OCI-LY7 (cell line): Measurements from ENCODE around the gene OARD1. TPM values are rescaled to one million over a fixed set of nuclear protein-coding genes. Genes with fewer than 3 reads are reported as not detected.

ENCODE experiments used
- BruUV-seq: library from RNA; stranded (reverse); fragments of 400-500 nt; replicated peaks from 2 replicates; lab custom pipeline; 2021; lab: Mats Ljungman, UMichigan
- CTCF ChIA-PET: fragments of 300-600 bp; sonication (Branson Sonifier 250); formaldehyde crosslinking; loops from one replicate; lab custom pipeline; 2022; ENCODE audit warnings: antibody characterized with exemption; ENCODE audit not compliant: unreplicated experiment; lab: Charles Lee
- POLR2A ChIA-PET: fragments of 300-600 bp; sonication (Branson Sonifier 250); formaldehyde crosslinking; loops from one replicate; lab custom pipeline; 2022; ENCODE audit warnings: antibody characterized with exemption; lab: Charles Lee
- DNase-seq: peaks from one replicate; pipeline ENCODE4 v3.0.0-alpha.2; 2015; ENCODE audit warnings: low spot score
- H2AFZ ChIP-seq: fragments of 200-600 bp; sonication (generic), shearing (Covaris generic); 2 replicates; pipeline ENCODE4 v1.6.1; 2014; ENCODE audit warnings: mild to moderate bottlenecking, antibody characterized with exemption, low read length, moderate library complexity
- H3K27ac ChIP-seq: fragments of 200-600 bp; sonication (generic); 2 replicates; pipeline ENCODE4 v1.5.1; 2014; ENCODE audit warnings: mixed run types, low read depth, mild to moderate bottlenecking, moderate library complexity, low read length, inconsistent platforms; ENCODE audit not compliant: poor library complexity, severe bottlenecking
- H3K36me3 ChIP-seq: fragments of 200-600 bp; sonication (generic); 2 replicates; pipeline ENCODE4 v1.6.1; 2014; ENCODE audit warnings: mild to moderate bottlenecking, antibody characterized with exemption, low read length, moderate library complexity, mixed read lengths; ENCODE audit not compliant: insufficient read depth
- H3K4me1 ChIP-seq: fragments of 200-600 bp; sonication (generic); 2 replicates; pipeline ENCODE4 v1.5.1; 2014; ENCODE audit warnings: mild to moderate bottlenecking, low read length; ENCODE audit not compliant: insufficient read depth, poor library complexity, severe bottlenecking
- H3K4me2 ChIP-seq: fragments of 200-600 bp; sonication (generic); 2 replicates; pipeline ENCODE4 v1.6.1; 2014; ENCODE audit warnings: mild to moderate bottlenecking, low read length
- H3K4me3 ChIP-seq: fragments of 200-600 bp; sonication (generic); 2 replicates; pipeline ENCODE4 v1.5.1; 2014; ENCODE audit warnings: mild to moderate bottlenecking, low read depth, low read length; ENCODE audit not compliant: poor library complexity, severe bottlenecking
- H3K79me2 ChIP-seq: fragments of 200-600 bp; sonication (generic); 2 replicates; pipeline ENCODE4 v1.6.1; 2016; ENCODE audit warnings: low read depth, mild to moderate bottlenecking, low read length, moderate library complexity, mixed read lengths; ENCODE audit not compliant: insufficient read depth
- H3K9me2 ChIP-seq: fragments of 200-600 bp; sonication (generic); 2 replicates; pipeline ENCODE4 v1.6.1; 2016; ENCODE audit warnings: mild to moderate bottlenecking, low read length, mixed read lengths; ENCODE audit not compliant: insufficient read depth
- H3K9me3 ChIP-seq: fragments of 200-600 bp; sonication (generic); 2 replicates; pipeline ENCODE4 v1.6.1; 2014; ENCODE audit warnings: mild to moderate bottlenecking, mixed run types, low read length, mixed read lengths
- H4K20me1 ChIP-seq: fragments of 200-600 bp; sonication (generic); 2 replicates; pipeline ENCODE4 v1.6.1; 2014; ENCODE audit warnings: mild to moderate bottlenecking, antibody characterized with exemption, low read length, moderate library complexity, mixed read lengths; ENCODE audit not compliant: insufficient read depth
- EZH2phosphoT487 ChIP-seq: fragments of 200-600 bp; sonication (generic); IDR thresholded peaks from 2 replicates; pipeline ENCODE4 v1.6.1; 2018; ENCODE audit warnings: low read depth, borderline replicate concordance, mild to moderate bottlenecking, mixed run types, antibody characterized with exemption, low read length, moderate library complexity, mixed read lengths
- intact Hi-C: fragments of 100-400 bp; cut with micrococcal nuclease; formaldehyde crosslinking; loops from one replicate; pipeline ENCODE4 v1.10.0; 2022; ENCODE audit not compliant: unreplicated experiment
- total RNA-seq, 2 experiments: library from RNA; depleted of rRNA in 1 of 2; stranded (reverse); fragments of >200 nt in 1 of 2; shearing (Covaris generic) in 1 of 2; gene quantifications; 2 replicates each; pipeline ENCODE4 v1.2.3, GENCODE V29; 2014 to 2022
- TF ChIP-seq, protein P1 (sequence below): fragments of 200-600 bp; sonication (generic); conservative IDR thresholded peaks from 2 replicates; pipeline ENCODE4 v1.5.1; 2014; ENCODE audit warnings: mild to moderate bottlenecking, antibody characterized with exemption, low read length, moderate library complexity, mixed read lengths

The OARD1 gene
- total RNA-seq, 2 experiments from 2014 or later = 21.0 to 41.6 TPM

DNA sequence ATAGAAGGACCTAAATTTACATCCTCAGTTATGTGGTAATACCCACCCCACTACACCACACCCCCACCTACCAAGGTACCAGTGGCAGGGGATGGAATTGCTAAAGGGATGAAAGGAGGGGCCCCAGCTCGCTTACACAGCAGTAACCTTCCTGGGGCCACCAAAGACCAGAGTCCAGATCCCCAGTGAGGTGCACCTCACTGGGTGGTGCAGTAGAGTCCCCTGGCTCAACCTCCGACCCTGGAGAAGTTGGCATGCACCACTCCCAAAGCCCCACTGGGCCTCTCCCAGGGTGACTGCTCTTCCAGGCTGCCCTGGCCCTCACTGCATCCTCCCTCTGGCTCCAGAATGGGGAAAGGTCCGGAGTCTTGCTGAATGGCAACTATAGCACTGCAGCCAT, 34.0 kb downstream of the OARD1 start:
- no peak for DNase-seq
- BruUV-seq = no TSS peak
- Histone ChIP-seq H2AFZ (no peak overlapping the region), H3K79me2 (no peaks in the 10 kb centered on the region), H3K36me3 (no peaks in the 10 kb centered on the region), H3K9me2 (no peaks in the 10 kb centered on the region), H3K4me1 (no peaks in the 10 kb centered on the region), H3K4me3 (no peak overlapping the region), H3K27ac (no peak overlapping the region), H3K4me2 (no peak overlapping the region), H3K9me3 (no peaks in the 10 kb centered on the region), H4K20me1 (no peaks in the 10 kb centered on the region)
- CTCF ChIA-PET = interaction anchor here (0.6 kb wide), 1 partner anchor 624 kb away, joined by 3 read pairs; no protein-coding TSS in a partner anchor
- intact Hi-C loops = no loop called here
- POLR2A ChIA-PET = interaction anchor here (1.0 kb wide), 1 partner anchor 12 kb away, joined by 3 read pairs; no protein-coding TSS in a partner anchor
- TF ChIP-seq, protein P1, sequence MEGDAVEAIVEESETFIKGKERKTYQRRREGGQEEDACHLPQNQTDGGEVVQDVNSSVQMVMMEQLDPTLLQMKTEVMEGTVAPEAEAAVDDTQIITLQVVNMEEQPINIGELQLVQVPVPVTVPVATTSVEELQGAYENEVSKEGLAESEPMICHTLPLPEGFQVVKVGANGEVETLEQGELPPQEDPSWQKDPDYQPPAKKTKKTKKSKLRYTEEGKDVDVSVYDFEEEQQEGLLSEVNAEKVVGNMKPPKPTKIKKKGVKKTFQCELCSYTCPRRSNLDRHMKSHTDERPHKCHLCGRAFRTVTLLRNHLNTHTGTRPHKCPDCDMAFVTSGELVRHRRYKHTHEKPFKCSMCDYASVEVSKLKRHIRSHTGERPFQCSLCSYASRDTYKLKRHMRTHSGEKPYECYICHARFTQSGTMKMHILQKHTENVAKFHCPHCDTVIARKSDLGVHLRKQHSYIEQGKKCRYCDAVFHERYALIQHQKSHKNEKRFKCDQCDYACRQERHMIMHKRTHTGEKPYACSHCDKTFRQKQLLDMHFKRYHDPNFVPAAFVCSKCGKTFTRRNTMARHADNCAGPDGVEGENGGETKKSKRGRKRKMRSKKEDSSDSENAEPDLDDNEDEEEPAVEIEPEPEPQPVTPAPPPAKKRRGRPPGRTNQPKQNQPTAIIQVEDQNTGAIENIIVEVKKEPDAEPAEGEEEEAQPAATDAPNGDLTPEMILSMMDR = no peak
- no peak for TF ChIP-seq EZH2phosphoT487

- BruUV-seq = no TSS peak
- Histone ChIP-seq H3K9me3 (no peaks in the 10 kb centered on the region), H4K20me1 (no peaks in the 10 kb centered on the region), H3K9me2 (no peaks in the 10 kb centered on the region), H3K4me3 (no peak overlapping the region), H3K79me2 (no peaks in the 10 kb centered on the region), H3K27ac (no peak overlapping the region), H2AFZ (no peak overlapping the region), H3K4me2 (no peak overlapping the region), H3K4me1 (no peaks in the 10 kb centered on the region), H3K36me3 (no peaks in the 10 kb centered on the region)
- no peak for DNase-seq
- TF ChIP-seq, protein P1 = no peak
- no peak for TF ChIP-seq EZH2phosphoT487
- ChIA-PET POLR2A (interaction anchor here (0.7 to 1.0 kb wide), 2 partner anchors 13 to 17 kb away, joined by 3 read pairs; no protein-coding TSS in a partner anchor), CTCF (interaction anchor here (0.6 kb wide), 1 partner anchor 623 kb away, joined by 3 read pairs; no protein-coding TSS in a partner anchor)
- intact Hi-C loops = no loop called here
Observed at GRCh38 chr6:41037107-41037900, 34.9 kb downstream of the OARD1 start.

DNA sequence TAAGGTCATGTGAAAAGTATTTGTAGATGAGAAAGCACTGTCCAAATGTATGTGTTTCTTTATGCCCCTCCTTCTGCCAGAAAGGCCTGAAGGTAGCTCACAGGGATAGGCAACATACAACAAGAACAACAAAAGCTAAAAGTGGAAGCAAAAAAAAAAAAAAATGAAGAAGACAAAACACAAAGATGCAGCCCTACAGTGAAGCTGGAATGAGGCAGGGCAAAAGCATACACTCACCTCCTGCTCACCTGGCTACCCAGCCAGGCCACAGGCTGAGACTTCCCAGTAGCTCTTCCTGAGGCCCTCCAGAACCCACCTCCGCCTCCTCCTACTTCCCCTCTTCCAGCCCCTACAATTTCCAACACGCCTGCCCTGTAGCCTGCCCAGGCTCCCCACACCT, 35.6 kb downstream of the OARD1 start:
- no peaks in the 10 kb centered on the region for H3K79me2 ChIP-seq
- no peak overlapping the region for H2AFZ ChIP-seq
- no peak for TF ChIP-seq EZH2phosphoT487
- H3K4me1 ChIP-seq = no peaks in the 10 kb centered on the region
- H3K27ac ChIP-seq = no peak overlapping the region
- H3K4me3 ChIP-seq = no peak overlapping the region
- no peaks in the 10 kb centered on the region for H3K9me2 ChIP-seq
- ChIA-PET CTCF (no interaction called here), POLR2A (interaction anchor here (0.7 to 1.0 kb wide), 3 partner anchors 17 to 493 kb away, joined by 3 to 5 read pairs (median 4); no protein-coding TSS in a partner anchor)
- no peaks in the 10 kb centered on the region for H3K36me3 ChIP-seq
- H3K9me3 ChIP-seq = no peaks in the 10 kb centered on the region
- H4K20me1 ChIP-seq = no peaks in the 10 kb centered on the region
- no TSS peak for BruUV-seq
- intact Hi-C loops = no loop called here
- DNase-seq = no peak
- no peak overlapping the region for H3K4me2 ChIP-seq
